Testis (tissue), 3 donors: Measurements from ENCODE around the gene NEUROG2. TPM values are rescaled to one million over a fixed set of nuclear protein-coding genes. Genes with fewer than 3 reads are reported as not detected.
"Not testable (repeated sequence)": the region's sequence is repeated elsewhere in the genome, so short reads cannot be mapped to it uniquely, and the experiment has no call there.

Experiments
- DNase-seq: peaks from one replicate; pipeline ENCODE4 v3.0.0-alpha.2; 2019
- H3K27ac ChIP-seq, 2 donors: fragments of 200-600 bp; sonication (generic); one replicate each; pipeline ENCODE4 v1.5.1; 2019
- H3K27me3 ChIP-seq: fragments of 200-600 bp; sonication (generic); one replicate; pipeline ENCODE4 v1.5.1; 2019
- H3K36me3 ChIP-seq: fragments of 200-600 bp; sonication (generic); one replicate; pipeline ENCODE4 v1.5.1; 2017; ENCODE audit warnings: low read depth; ENCODE audit errors: missing control alignments
- H3K4me1 ChIP-seq: fragments of 200-600 bp; sonication (generic); one replicate; pipeline ENCODE4 v1.5.1; 2019
- H3K4me3 ChIP-seq, 2 donors: fragments of 200-600 bp; sonication (generic); one replicate each; pipeline ENCODE4 v1.5.1; 2017 to 2019
- H3K9me3 ChIP-seq: fragments of 200-600 bp; sonication (generic); one replicate; pipeline ENCODE4 v1.5.1; 2017
- CTCF ChIP-seq, 3 experiments: fragments of 450-650 bp in 2 of 3; fragments of 200-600 bp in 1 of 3; sonication (generic) in 1 of 3; IDR thresholded peaks; one replicate each; pipeline ENCODE4 v1.5.1; 2016 to 2019; ENCODE audit warnings: antibody characterized with exemption in 3 of 3, mild to moderate bottlenecking in 2 of 3, moderate library complexity in 1 of 3
- POLR2A ChIP-seq: fragments of 450-650 bp; IDR thresholded peaks from one replicate; pipeline ENCODE4 v1.6.1; 2017; ENCODE audit warnings: antibody characterized with exemption, mild to moderate bottlenecking, moderate library complexity
- WGBS, 2 donors: methylation state at CpG; one replicate each; pipeline ENCODE4 v1.1.5; 2018; 5-methylcytosine and 5-hydroxymethylcytosine counted together
- intact Hi-C: fragments of 100-400 bp; cut with DNase I; formaldehyde crosslinking; loops from one replicate; pipeline ENCODE4 v1.15.1; 2023; ENCODE audit warnings: low total_unique reads
- polyA plus RNA-seq: library from polyadenylated mRNA; stranded (reverse); fragments of 350-450 nt; fragmentation: Illumina TruSeq; extraction: RNeasy Lipid Tissue Mini Kit (QIAGEN cat#74804); gene quantifications from one replicate; pipeline ENCODE4 v1.2.3, GENCODE V29; 2014; ENCODE audit warnings: low read depth, low replicate concordance; ENCODE audit not compliant: insufficient read depth
- total RNA-seq, 2 donors: library from RNA; depleted of rRNA; stranded (reverse); fragments of >200 nt; gene quantifications; one replicate each; pipeline ENCODE4 v1.2.3, GENCODE V29; 2016

Gene NEUROG2
- total and polyA plus RNA-seq, 3 donors from 2014 or later, result 0.62 to 4.1 (median 3.8) TPM

GRCh38 chr4:112508356-112508755 lies 7.6 kb downstream of the NEUROG2 start:
- no peak for DNase-seq
- intact Hi-C loops, result no loop called here
- peaks cover 3% of the 10 kb centered on the region for H3K4me1 ChIP-seq
- no peaks in the 10 kb centered on the region for H3K9me3 ChIP-seq
- no peak overlapping the region for H3K4me3 ChIP-seq
- H3K27ac ChIP-seq, result no peak overlapping the region
- H3K27me3 ChIP-seq, result peaks cover 12% of the 10 kb centered on the region
- no peaks in the 10 kb centered on the region for H3K36me3 ChIP-seq
- 2 to 7% methylated on average over 6 of the region's 6 CpGs for WGBS, 2 donors
- no peak for TF ChIP-seq POLR2A
- no peak for TF ChIP-seq CTCF (IDR thresholded peaks at IDR 0.05)

GRCh38 chr4:112504807-112505206 lies 11.2 kb downstream of the NEUROG2 start:
- intact Hi-C loops, result no loop called here
- Histone ChIP-seq H3K27ac (no peak overlapping the region), H3K4me1 (peaks cover 2% of the 10 kb centered on the region), H3K9me3 (no peaks in the 10 kb centered on the region), H3K27me3 (peaks cover 5% of the 10 kb centered on the region), H3K4me3 (no peak overlapping the region), H3K36me3 (no peaks in the 10 kb centered on the region)
- no peak for TF ChIP-seq POLR2A
- no peak for TF ChIP-seq CTCF (IDR thresholded peaks at IDR 0.05)
- DNase-seq, result no peak
- 86 to 93% methylated on average over 4 of the region's 4 CpGs for WGBS, 2 donors

- 68 to 80% methylated on average over 5 of the region's 5 CpGs for WGBS, 2 donors
- Histone ChIP-seq H3K27me3 (no peaks in the 10 kb centered on the region), H3K4me1 (peaks cover 2% of the 10 kb centered on the region), H3K4me3 (no peak overlapping the region), H3K36me3 (no peaks in the 10 kb centered on the region), H3K9me3 (no peaks in the 10 kb centered on the region), H3K27ac (no peak overlapping the region)
- intact Hi-C loops, result no loop called here
- no peak for TF ChIP-seq CTCF (IDR thresholded peaks at IDR 0.05)
- no peak for TF ChIP-seq POLR2A
- DNase-seq, result no peak
Measured at GRCh38 chr4:112502871-112503270, 13.1 kb downstream of the NEUROG2 start.

GRCh38 chr4:112492321-112492720 lies 23.7 kb downstream of the NEUROG2 start:
- no peaks in the 10 kb centered on the region for H3K9me3 ChIP-seq
- no peaks in the 10 kb centered on the region for H3K4me1 ChIP-seq
- H3K36me3 ChIP-seq, result no peaks in the 10 kb centered on the region
- TF ChIP-seq POLR2A, result no peak
- no peak for TF ChIP-seq CTCF (IDR thresholded peaks at IDR 0.05)
- no peak overlapping the region for H3K27ac ChIP-seq
- DNase-seq, result no peak
- no peaks in the 10 kb centered on the region for H3K27me3 ChIP-seq
- H3K4me3 ChIP-seq, result no peak overlapping the region
- 81 to 90% methylated on average over 7 of the region's 7 CpGs for WGBS, 2 donors
- intact Hi-C loops, result no loop called here

- H3K4me1 ChIP-seq, H3K36me3 ChIP-seq, H3K27me3 ChIP-seq, DNase-seq, intact Hi-C loops, H3K27ac ChIP-seq, H3K9me3 ChIP-seq, H3K4me3 ChIP-seq: not testable (repeated sequence)
- WGBS, 2 donors, result 87 to 88% methylated on average over 3 of the region's 3 CpGs
Measured at GRCh38 chr4:112490808-112491207, 25.2 kb downstream of the NEUROG2 start.
